Vagina (tissue), 2 donors: ENCODE data around the gene COMMD10.

Source experiments
- CTCF ChIP-seq, 3 experiments: fragments of 450-650 bp in 2 of 3; fragments of 200-600 bp in 1 of 3; sonication (generic) in 1 of 3; IDR thresholded peaks; one replicate each; pipeline ENCODE4 v1.5.1; 2017 to 2019; ENCODE audit warnings: antibody characterized with exemption in 3 of 3, mild to moderate bottlenecking in 2 of 3, moderate library complexity in 2 of 3
- POLR2A ChIP-seq, 2 donors: fragments of 450-650 bp; IDR thresholded peaks; one replicate each; pipeline ENCODE4 v1.6.1; 2017; ENCODE audit warnings: antibody characterized with exemption in 2 of 2, mild to moderate bottlenecking in 2 of 2, moderate library complexity in 2 of 2

- TF ChIP-seq CTCF (IDR thresholded peaks at IDR 0.05) (no peak), POLR2A (IDR thresholded peaks at IDR 0.05) (no peak)
These were observed 186.7 kb downstream of the COMMD10 start for GRCh38 chr5:116271446-116272025.
